SK-N-SH (cell line): ENCODE data around the gene TBC1D12. TPM values are rescaled to one million over a fixed set of nuclear protein-coding genes. Genes with fewer than 3 reads are reported as not detected.

Experiments used
- CTCF ChIA-PET: fragments of 300-600, 350-600 bp; formaldehyde crosslinking; extraction: SDS; loops from one replicate; lab custom pipeline; 2021; lab: Yijun Ruan, JAX
- POLR2A ChIA-PET: fragments of 350-600 bp; sonication (Branson Sonifier 250); formaldehyde crosslinking; extraction: SDS; loops from one replicate; lab custom pipeline; 2020; ENCODE audit warnings: antibody characterized with exemption, inconsistent platforms; lab: Yijun Ruan, JAX
- DNase-seq: peaks from one replicate; pipeline ENCODE4 v3.0.0; 2012
- H2AFZ ChIP-seq: fragments of 200-600 bp; sonication (generic); 2 replicates; pipeline ENCODE4 v1.8.1; 2016; ENCODE audit warnings: antibody characterized with exemption, mild to moderate bottlenecking, low read depth
- H3F3A ChIP-seq: fragments of 200-600 bp; sonication (generic); replicated peaks from 2 replicates; pipeline ENCODE3; 2016; ENCODE audit warnings: antibody characterized with exemption, mild to moderate bottlenecking; ENCODE audit not compliant: insufficient read depth
- H3K27ac ChIP-seq, 2 experiments: fragments of 200-500 bp in 1 of 2; fragments of 200-600 bp in 1 of 2; sonication (Bioruptor generic) in 1 of 2; sonication (generic), shearing (Covaris generic) in 1 of 2; 2 replicates each; pipeline versions ENCODE4 v1.5.1 to v1.6.1; 2014 to 2016; ENCODE audit warnings: low read depth in 2 of 2, inconsistent platforms in 1 of 2, low read length in 1 of 2, mild to moderate bottlenecking in 1 of 2, mixed read lengths in 1 of 2
- H3K27me3 ChIP-seq: fragments of 200-600 bp; sonication (generic), shearing (Covaris generic); 2 replicates; pipeline ENCODE4 v1.6.1; 2016; ENCODE audit warnings: mixed run types; ENCODE audit not compliant: insufficient read depth
- H3K36me3 ChIP-seq, 2 experiments: fragments of 200-500 bp in 1 of 2; fragments of 200-600 bp in 1 of 2; sonication (Bioruptor generic) in 1 of 2; sonication (generic) in 1 of 2; replicated peaks in 1 of 2; 2 replicates each; pipeline versions ENCODE3 to v1.5.1; 2014 to 2016; ENCODE audit warnings: low read length in 1 of 2, mild to moderate bottlenecking in 1 of 2; ENCODE audit not compliant: insufficient read depth in 2 of 2, control insufficient read depth in 1 of 2
- H3K4me1 ChIP-seq, 2 experiments: fragments of 200-500 bp in 1 of 2; fragments of 200-600 bp in 1 of 2; sonication (Bioruptor generic) in 1 of 2; sonication (generic), shearing (Covaris generic) in 1 of 2; 2 replicates each; pipeline versions ENCODE4 v1.5.1 to v1.6.1; 2014 to 2016; ENCODE audit warnings: low read depth in 1 of 2, low read length in 1 of 2, mixed run types in 1 of 2; ENCODE audit not compliant: insufficient read depth in 2 of 2, control insufficient read depth in 1 of 2
- H3K4me2 ChIP-seq: fragments of 200-600 bp; sonication (generic), shearing (Covaris generic); 2 replicates; pipeline ENCODE4 v1.6.1; 2017; ENCODE audit warnings: mixed run types
- H3K4me3 ChIP-seq, 2 experiments: fragments of 200-500 bp in 1 of 2; fragments of 200-600 bp in 1 of 2; sonication (Bioruptor generic) in 1 of 2; sonication (generic), shearing (Covaris generic) in 1 of 2; 2 replicates each; pipeline versions ENCODE4 v1.5.1 to v1.8.1; 2014 to 2016; ENCODE audit warnings: low read depth in 2 of 2, inconsistent platforms in 1 of 2, low read length in 1 of 2, mild to moderate bottlenecking in 1 of 2, mixed read lengths in 1 of 2, moderate library complexity in 1 of 2
- H3K79me2 ChIP-seq: fragments of 200-600 bp; sonication (generic); 2 replicates; pipeline ENCODE4 v1.8.1; 2017; ENCODE audit warnings: mild to moderate bottlenecking; ENCODE audit not compliant: insufficient read depth
- H3K9ac ChIP-seq: fragments of 200-600 bp; sonication (generic); 2 replicates; pipeline ENCODE4 v1.6.1; 2017; ENCODE audit warnings: mixed run types
- H3K9me2 ChIP-seq: fragments of 200-600 bp; sonication (generic); 2 replicates; pipeline ENCODE4 v1.6.1; 2017; ENCODE audit warnings: mixed run types
- H3K9me3 ChIP-seq: fragments of 200-600 bp; sonication (generic); 2 replicates; pipeline ENCODE4 v1.6.1; 2017; ENCODE audit warnings: mixed run types, mild to moderate bottlenecking, moderate library complexity
- H4K20me1 ChIP-seq: fragments of 200-600 bp; sonication (generic); 2 replicates; pipeline ENCODE4 v1.6.1; 2017; ENCODE audit warnings: mild to moderate bottlenecking, mixed run types; ENCODE audit not compliant: insufficient read depth
- ELF1 ChIP-seq: IDR thresholded peaks from 2 replicates; pipeline ENCODE4 v1.4.0; 2012
- EZH2phosphoT487 ChIP-seq: fragments of 200-600 bp; sonication (generic); IDR thresholded peaks from 2 replicates; pipeline ENCODE4 v1.6.1; 2017; ENCODE audit warnings: low read depth, mixed run types, mild to moderate bottlenecking, antibody characterized with exemption, moderate library complexity, borderline replicate concordance
- FOXM1 ChIP-seq: IDR thresholded peaks from 2 replicates; pipeline ENCODE4 v1.4.0; 2012; ENCODE audit warnings: low read depth, mild to moderate bottlenecking
- GABPA ChIP-seq: IDR thresholded peaks from 2 replicates; pipeline ENCODE4 v1.4.0; 2012; ENCODE audit warnings: low read depth, mild to moderate bottlenecking
- JUND ChIP-seq: IDR thresholded peaks from 2 replicates; pipeline ENCODE4 v1.4.0; 2012
- MXI1 ChIP-seq: IDR thresholded peaks from 2 replicates; pipeline ENCODE4 v1.6.1; 2012; ENCODE audit warnings: mild to moderate bottlenecking, low read depth, low read length, improper control_type of control experiment
- NFIC ChIP-seq: IDR thresholded peaks from 2 replicates; pipeline ENCODE4 v1.4.0; 2012; ENCODE audit warnings: borderline replicate concordance
- RCOR1 ChIP-seq: fragments of 150-350 bp; IDR thresholded peaks from 2 replicates; pipeline ENCODE4 v1.6.1; 2017; ENCODE audit warnings: antibody characterized with exemption, low read length
- SIN3A ChIP-seq: IDR thresholded peaks from 2 replicates; pipeline ENCODE4 v1.6.1; 2012; ENCODE audit warnings: low read depth, mild to moderate bottlenecking, low read length, moderate library complexity, borderline replicate concordance
- YY1 ChIP-seq: IDR thresholded peaks from 2 replicates; pipeline ENCODE4 v1.4.0; 2012; ENCODE audit warnings: low read depth, mild to moderate bottlenecking
- WGBS: methylation state at CpG from one replicate; pipeline ENCODE4 v1.1.6; 2017; ENCODE audit warnings: low lambda C conversion rate; 5-methylcytosine and 5-hydroxymethylcytosine counted together
- polyA plus RNA-seq, 3 experiments: library from polyadenylated mRNA; depleted of rRNA; stranded (reverse); fragments of >200 nt; gene quantifications; 2 replicates each; pipeline ENCODE4 v1.2.3, GENCODE V29; 2012
- TF ChIP-seq, protein P1 (sequence below): IDR thresholded peaks from 2 replicates; pipeline ENCODE4 v1.4.0; 2012; ENCODE audit warnings: low read depth, borderline replicate concordance
- TF ChIP-seq, protein P2 (sequence below): IDR thresholded peaks from 2 replicates; pipeline ENCODE4; 2012
- TF ChIP-seq, protein P3 (sequence below): fragments of 200-600 bp; sonication (generic); IDR thresholded peaks from 2 replicates; pipeline ENCODE4 v1.6.1; 2017; ENCODE audit warnings: antibody characterized with exemption, mild to moderate bottlenecking, moderate library complexity
- TF ChIP-seq, protein P4 (sequence below): fragments of 150-350 bp; IDR thresholded peaks from 2 replicates; pipeline ENCODE4 v1.6.1; 2017; ENCODE audit warnings: antibody characterized with exemption, low read length, low read depth, borderline replicate concordance
- TF ChIP-seq, protein P5 (sequence below): fragments of 150-350 bp; IDR thresholded peaks from 2 replicates; pipeline ENCODE4 v1.6.1; 2016; ENCODE audit warnings: mild to moderate bottlenecking, low read depth, low read length
- TF ChIP-seq, protein P6 (sequence below): IDR thresholded peaks from 2 replicates; pipeline ENCODE4 v1.4.0; 2012; ENCODE audit warnings: low read depth, borderline replicate concordance

Gene TBC1D12
- polyA plus RNA-seq, 1 of the 3 experiments (the other 2 are of a cell fraction) = 1.8 TPM

DNA sequence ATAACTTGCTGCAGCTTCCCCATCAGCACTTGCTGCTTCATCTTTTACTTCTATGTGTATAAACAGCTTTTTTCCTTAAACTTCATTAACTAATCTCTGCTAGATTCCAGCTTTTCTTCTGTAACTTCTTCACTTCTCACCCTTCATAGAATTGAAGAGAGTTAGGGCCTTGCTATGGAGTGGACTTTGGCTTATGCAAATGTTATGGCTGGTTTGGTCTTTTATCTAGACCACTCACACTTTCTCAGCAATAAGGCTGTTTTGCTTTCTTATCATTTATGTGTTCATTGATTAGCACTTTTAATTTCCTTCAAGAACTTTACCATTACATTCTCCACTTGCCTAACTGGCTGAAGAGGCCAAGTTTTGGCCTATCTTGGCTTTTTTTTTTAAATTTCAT is 79.1 kb downstream of the TBC1D12 start:
- DNase-seq = no peak
- Histone ChIP-seq H3K27ac (no peak overlapping the region), H3K9ac (no peak overlapping the region), H3K4me3 (no peak overlapping the region), H3K4me1 (no peaks in the 10 kb centered on the region), H4K20me1 (no peaks in the 10 kb centered on the region), H3K9me3 (no peaks in the 10 kb centered on the region), H3F3A (peaks cover 9% of the 10 kb centered on the region), H3K79me2 (no peaks in the 10 kb centered on the region), H3K4me2 (no peak overlapping the region), H2AFZ (no peak overlapping the region), H3K27me3 (no peaks in the 10 kb centered on the region), H3K36me3 (peaks cover 0 to 22% of the 10 kb centered on the region in 2 experiments), H3K9me2 (no peaks in the 10 kb centered on the region)
- ChIA-PET POLR2A (no interaction called here), CTCF (no interaction called here)
- TF ChIP-seq SIN3A = no peak
- TF ChIP-seq GABPA = no peak
- TF ChIP-seq, protein P1, sequence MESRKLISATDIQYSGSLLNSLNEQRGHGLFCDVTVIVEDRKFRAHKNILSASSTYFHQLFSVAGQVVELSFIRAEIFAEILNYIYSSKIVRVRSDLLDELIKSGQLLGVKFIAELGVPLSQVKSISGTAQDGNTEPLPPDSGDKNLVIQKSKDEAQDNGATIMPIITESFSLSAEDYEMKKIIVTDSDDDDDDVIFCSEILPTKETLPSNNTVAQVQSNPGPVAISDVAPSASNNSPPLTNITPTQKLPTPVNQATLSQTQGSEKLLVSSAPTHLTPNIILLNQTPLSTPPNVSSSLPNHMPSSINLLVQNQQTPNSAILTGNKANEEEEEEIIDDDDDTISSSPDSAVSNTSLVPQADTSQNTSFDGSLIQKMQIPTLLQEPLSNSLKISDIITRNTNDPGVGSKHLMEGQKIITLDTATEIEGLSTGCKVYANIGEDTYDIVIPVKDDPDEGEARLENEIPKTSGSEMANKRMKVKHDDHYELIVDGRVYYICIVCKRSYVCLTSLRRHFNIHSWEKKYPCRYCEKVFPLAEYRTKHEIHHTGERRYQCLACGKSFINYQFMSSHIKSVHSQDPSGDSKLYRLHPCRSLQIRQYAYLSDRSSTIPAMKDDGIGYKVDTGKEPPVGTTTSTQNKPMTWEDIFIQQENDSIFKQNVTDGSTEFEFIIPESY = no peak
- no peak for TF ChIP-seq ELF1
- TF ChIP-seq EZH2phosphoT487 = no peak
- TF ChIP-seq, protein P2, sequence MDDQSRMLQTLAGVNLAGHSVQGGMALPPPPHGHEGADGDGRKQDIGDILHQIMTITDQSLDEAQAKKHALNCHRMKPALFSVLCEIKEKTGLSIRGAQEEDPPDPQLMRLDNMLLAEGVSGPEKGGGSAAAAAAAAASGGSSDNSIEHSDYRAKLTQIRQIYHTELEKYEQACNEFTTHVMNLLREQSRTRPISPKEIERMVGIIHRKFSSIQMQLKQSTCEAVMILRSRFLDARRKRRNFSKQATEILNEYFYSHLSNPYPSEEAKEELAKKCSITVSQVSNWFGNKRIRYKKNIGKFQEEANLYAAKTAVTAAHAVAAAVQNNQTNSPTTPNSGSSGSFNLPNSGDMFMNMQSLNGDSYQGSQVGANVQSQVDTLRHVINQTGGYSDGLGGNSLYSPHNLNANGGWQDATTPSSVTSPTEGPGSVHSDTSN = no peak
- TF ChIP-seq, protein P3, sequence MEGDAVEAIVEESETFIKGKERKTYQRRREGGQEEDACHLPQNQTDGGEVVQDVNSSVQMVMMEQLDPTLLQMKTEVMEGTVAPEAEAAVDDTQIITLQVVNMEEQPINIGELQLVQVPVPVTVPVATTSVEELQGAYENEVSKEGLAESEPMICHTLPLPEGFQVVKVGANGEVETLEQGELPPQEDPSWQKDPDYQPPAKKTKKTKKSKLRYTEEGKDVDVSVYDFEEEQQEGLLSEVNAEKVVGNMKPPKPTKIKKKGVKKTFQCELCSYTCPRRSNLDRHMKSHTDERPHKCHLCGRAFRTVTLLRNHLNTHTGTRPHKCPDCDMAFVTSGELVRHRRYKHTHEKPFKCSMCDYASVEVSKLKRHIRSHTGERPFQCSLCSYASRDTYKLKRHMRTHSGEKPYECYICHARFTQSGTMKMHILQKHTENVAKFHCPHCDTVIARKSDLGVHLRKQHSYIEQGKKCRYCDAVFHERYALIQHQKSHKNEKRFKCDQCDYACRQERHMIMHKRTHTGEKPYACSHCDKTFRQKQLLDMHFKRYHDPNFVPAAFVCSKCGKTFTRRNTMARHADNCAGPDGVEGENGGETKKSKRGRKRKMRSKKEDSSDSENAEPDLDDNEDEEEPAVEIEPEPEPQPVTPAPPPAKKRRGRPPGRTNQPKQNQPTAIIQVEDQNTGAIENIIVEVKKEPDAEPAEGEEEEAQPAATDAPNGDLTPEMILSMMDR = no peak
- TF ChIP-seq, protein P4, sequence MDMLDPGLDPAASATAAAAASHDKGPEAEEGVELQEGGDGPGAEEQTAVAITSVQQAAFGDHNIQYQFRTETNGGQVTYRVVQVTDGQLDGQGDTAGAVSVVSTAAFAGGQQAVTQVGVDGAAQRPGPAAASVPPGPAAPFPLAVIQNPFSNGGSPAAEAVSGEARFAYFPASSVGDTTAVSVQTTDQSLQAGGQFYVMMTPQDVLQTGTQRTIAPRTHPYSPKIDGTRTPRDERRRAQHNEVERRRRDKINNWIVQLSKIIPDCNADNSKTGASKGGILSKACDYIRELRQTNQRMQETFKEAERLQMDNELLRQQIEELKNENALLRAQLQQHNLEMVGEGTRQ = no peak
- no peak for TF ChIP-seq NFIC
- TF ChIP-seq JUND = no peak
- TF ChIP-seq FOXM1 = no peak
- TF ChIP-seq RCOR1 = no peak

DNA sequence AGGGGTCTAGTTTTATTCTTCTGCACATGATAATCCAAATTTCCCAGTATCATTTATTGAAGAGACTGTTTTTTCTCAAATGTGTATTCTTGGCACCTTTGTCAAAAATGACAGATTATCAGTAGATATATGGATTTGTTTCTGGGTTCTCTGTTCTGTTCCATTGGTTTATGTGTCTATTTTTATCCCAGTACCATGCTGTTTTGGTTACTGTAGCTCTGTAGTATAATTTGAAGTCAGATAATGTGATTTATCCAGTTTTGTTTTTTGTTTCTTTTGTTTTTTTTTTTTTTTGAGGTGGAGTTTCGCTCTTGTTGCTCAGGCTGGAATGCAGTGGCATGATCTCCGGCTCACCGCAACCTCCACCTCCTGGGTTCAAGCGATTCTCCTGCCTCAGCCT is 81.6 kb downstream of the TBC1D12 start:
- 94% methylated on average over 4 of the region's 4 CpGs for WGBS
- peaks cover 9% of the 10 kb centered on the region for H3F3A ChIP-seq
- H3K36me3 ChIP-seq = peaks cover 0 to 22% of the 10 kb centered on the region in 2 experiments
- H3K79me2 ChIP-seq = no peaks in the 10 kb centered on the region
- ChIA-PET CTCF (no interaction called here), POLR2A (no interaction called here)
- no peaks in the 10 kb centered on the region for H3K9me2 ChIP-seq
- H3K27ac ChIP-seq = no peak overlapping the region
- no peaks in the 10 kb centered on the region for H4K20me1 ChIP-seq
- no peaks in the 10 kb centered on the region for H3K9me3 ChIP-seq
- H3K4me1 ChIP-seq = no peaks in the 10 kb centered on the region
- H3K4me2 ChIP-seq = no peak overlapping the region
- no peak for DNase-seq
- H3K4me3 ChIP-seq = no peak overlapping the region
- no peak overlapping the region for H2AFZ ChIP-seq
- no peaks in the 10 kb centered on the region for H3K27me3 ChIP-seq
- no peak overlapping the region for H3K9ac ChIP-seq
- TF ChIP-seq, protein P2 = no peak
- TF ChIP-seq, protein P5, sequence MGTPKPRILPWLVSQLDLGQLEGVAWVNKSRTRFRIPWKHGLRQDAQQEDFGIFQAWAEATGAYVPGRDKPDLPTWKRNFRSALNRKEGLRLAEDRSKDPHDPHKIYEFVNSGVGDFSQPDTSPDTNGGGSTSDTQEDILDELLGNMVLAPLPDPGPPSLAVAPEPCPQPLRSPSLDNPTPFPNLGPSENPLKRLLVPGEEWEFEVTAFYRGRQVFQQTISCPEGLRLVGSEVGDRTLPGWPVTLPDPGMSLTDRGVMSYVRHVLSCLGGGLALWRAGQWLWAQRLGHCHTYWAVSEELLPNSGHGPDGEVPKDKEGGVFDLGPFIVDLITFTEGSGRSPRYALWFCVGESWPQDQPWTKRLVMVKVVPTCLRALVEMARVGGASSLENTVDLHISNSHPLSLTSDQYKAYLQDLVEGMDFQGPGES = no peak
- TF ChIP-seq YY1 (no peak), MXI1 (no peak)
- TF ChIP-seq, protein P6, sequence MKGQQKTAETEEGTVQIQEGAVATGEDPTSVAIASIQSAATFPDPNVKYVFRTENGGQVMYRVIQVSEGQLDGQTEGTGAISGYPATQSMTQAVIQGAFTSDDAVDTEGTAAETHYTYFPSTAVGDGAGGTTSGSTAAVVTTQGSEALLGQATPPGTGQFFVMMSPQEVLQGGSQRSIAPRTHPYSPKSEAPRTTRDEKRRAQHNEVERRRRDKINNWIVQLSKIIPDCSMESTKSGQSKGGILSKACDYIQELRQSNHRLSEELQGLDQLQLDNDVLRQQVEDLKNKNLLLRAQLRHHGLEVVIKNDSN = no peak
